A549 (cell line): ENCODE measurements around the gene FADS6.
A peak's percentile ranks its signal among the peaks of the same experiment; 100 is the strongest.

Source experiments
- BCL3 ChIP-seq: fragments of >200 bp; sonication (Bioruptor Twin); formaldehyde crosslinking; IDR thresholded peaks from 3 replicates; pipeline ENCODE4 v1.6.1; 2016
- CHD4 ChIP-seq: fragments of 200-600 bp; sonication (generic); IDR thresholded peaks from 2 replicates; pipeline ENCODE4 v1.6.1; 2016; ENCODE audit warnings: antibody characterized with exemption, mild to moderate bottlenecking, borderline replicate concordance
- CTCF ChIP-seq: fragments of >200 bp; sonication (Bioruptor Twin); formaldehyde crosslinking; IDR thresholded peaks from 3 replicates; pipeline ENCODE4 v1.5.1; 2016
- ESRRA ChIP-seq: fragments of 150-350 bp; IDR thresholded peaks from 2 replicates; pipeline ENCODE4 v1.6.1; 2014; ENCODE audit warnings: mild to moderate bottlenecking, low read length, borderline replicate concordance
- HOXA7 ChIP-seq: fragments of 250-450 bp; sonication (Bioruptor Pico); IDR thresholded peaks from 2 replicates; pipeline ENCODE4 v1.5.0; 2020; ENCODE audit warnings: mild to moderate bottlenecking, moderate library complexity
- JUN ChIP-seq, 2 experiments: fragments of >200 bp; sonication (Bioruptor Twin); formaldehyde crosslinking; IDR thresholded peaks; 2 replicates in 1 of 2; 3 replicates in 1 of 2; pipeline ENCODE4 v1.6.1; 2016 to 2017
- KDM1A ChIP-seq: fragments of 200-600 bp; sonication (generic); IDR thresholded peaks from 2 replicates; pipeline ENCODE4 v1.6.1; 2016; ENCODE audit warnings: low read depth, mild to moderate bottlenecking
- MAFK ChIP-seq: fragments of 450-650 bp; IDR thresholded peaks from 2 replicates; pipeline ENCODE4 v1.6.1; 2014; ENCODE audit not compliant: partially characterized antibody
- MAX ChIP-seq: IDR thresholded peaks from 2 replicates; pipeline ENCODE4 v1.6.1; 2012
- POLR2A ChIP-seq: IDR thresholded peaks from 2 replicates; pipeline ENCODE4 v1.6.1; 2012; ENCODE audit warnings: mild to moderate bottlenecking, low read length
- RARB ChIP-seq: fragments of 250-450 bp; sonication (Bioruptor Pico); IDR thresholded peaks from 2 replicates; pipeline ENCODE4 v1.8.0; 2021; ENCODE audit warnings: mild to moderate bottlenecking, moderate library complexity
- REST ChIP-seq: fragments of 200-600 bp; sonication (generic); IDR thresholded peaks from 2 replicates; pipeline ENCODE4 v1.6.1; 2016; ENCODE audit warnings: antibody characterized with exemption, mild to moderate bottlenecking, moderate library complexity
- ZNF302 ChIP-seq: fragments of 250-450 bp; sonication (Bioruptor Pico); IDR thresholded peaks from 2 replicates; pipeline ENCODE4 v1.9.0; 2021; ENCODE audit warnings: inconsistent platforms, mild to moderate bottlenecking, moderate library complexity

GRCh38 chr17:74873874-74874614 lies 19.4 kb downstream of the FADS6 start:
- TF ChIP-seq POLR2A (no peak), HOXA7 (CRISPR knock-in tag) (no peak), ZNF302 (CRISPR knock-in tag) (no peak), CTCF (no peak), BCL3 (no peak), KDM1A (no peak), REST (no peak), JUN (IDR thresholded peaks at IDR 0.05) (no peak; a peak in 1 of 5 replicates), MAFK (peak; percentile 5), RARB (CRISPR knock-in tag) (peak; percentile 9; the same call in 1 of the 2 replicates), ESRRA (no peak), CHD4 (no peak), MAX (no peak)
